Smooth muscle cell (in vitro differentiated cells): Measurements from ENCODE around the gene EIF3B. TPM values are rescaled to one million over a fixed set of nuclear protein-coding genes. Genes with fewer than 3 reads are reported as not detected.

ENCODE experiments used
- DNase-seq: peaks from one replicate; lab custom pipeline; 2025; ENCODE audit not compliant: unreplicated experiment; lab: John Stamatoyannopoulos, UW
- H2AFZ ChIP-seq: fragments of 200-600 bp; sonication (generic); 2 replicates; pipeline ENCODE4 v1.6.0; 2016; ENCODE audit warnings: antibody characterized with exemption, low read depth, mild to moderate bottlenecking
- H3F3A ChIP-seq: fragments of 200-600 bp; sonication (generic); 2 replicates; pipeline ENCODE4 v1.6.0; 2017; ENCODE audit warnings: antibody characterized with exemption, low read depth
- H3K27ac ChIP-seq: fragments of 200-600 bp; sonication (generic); 2 replicates; pipeline ENCODE4 v1.5.1; 2016; ENCODE audit warnings: low read depth, mild to moderate bottlenecking
- H3K27me3 ChIP-seq: fragments of 200-600 bp; sonication (generic); 2 replicates; pipeline ENCODE4 v1.6.1; 2016; ENCODE audit warnings: low read depth, mild to moderate bottlenecking
- H3K36me3 ChIP-seq: fragments of 200-600 bp; sonication (generic); 2 replicates; pipeline ENCODE4 v1.5.1; 2016; ENCODE audit warnings: low read depth
- H3K4me1 ChIP-seq: fragments of 200-600 bp; sonication (generic); 2 replicates; pipeline ENCODE4 v1.5.1; 2016; ENCODE audit warnings: low read depth
- H3K4me2 ChIP-seq: fragments of 200-600 bp; sonication (generic); 2 replicates; pipeline ENCODE4 v1.6.0; 2016; ENCODE audit warnings: mild to moderate bottlenecking
- H3K4me3 ChIP-seq: fragments of 200-600 bp; sonication (generic); 2 replicates; pipeline ENCODE4 v1.5.1; 2016; ENCODE audit warnings: mild to moderate bottlenecking
- H3K79me2 ChIP-seq: fragments of 200-600 bp; sonication (generic); 2 replicates; pipeline ENCODE4 v1.6.0; 2016; ENCODE audit warnings: low read depth, mild to moderate bottlenecking
- H3K9ac ChIP-seq: fragments of 200-600 bp; sonication (generic); 2 replicates; pipeline ENCODE4 v1.6.0; 2016; ENCODE audit warnings: low read depth
- H3K9me3 ChIP-seq: fragments of 200-600 bp; sonication (generic); replicated peaks from 2 replicates; pipeline ENCODE4 v1.5.1; 2016; ENCODE audit warnings: low read depth
- H4K20me1 ChIP-seq: fragments of 200-600 bp; sonication (generic); 2 replicates; pipeline ENCODE4 v1.6.0; 2016; ENCODE audit warnings: low read depth
- CTCF ChIP-seq: fragments of 200-600 bp; sonication (generic); IDR thresholded peaks from 2 replicates; pipeline ENCODE4 v1.5.1; 2017; ENCODE audit warnings: borderline replicate concordance, mild to moderate bottlenecking, antibody characterized with exemption; ENCODE audit not compliant: insufficient read depth, poor library complexity, severe bottlenecking
- WGBS: methylation state at CpG from one replicate; pipeline ENCODE4 v1.1.7; 2016; ENCODE audit warnings: low lambda C conversion rate; 5-methylcytosine and 5-hydroxymethylcytosine counted together
- polyA plus RNA-seq: library from polyadenylated mRNA; unstranded; fragments of >200 nt; fragmentation: Nextera tagmentation; extraction: Ambion mirVana; gene quantifications from 2 replicates; pipeline ENCODE4 v1.2.1, GENCODE V29; 2016
- total RNA-seq: library from RNA; depleted of rRNA; stranded (reverse); fragments of >200 nt; gene quantifications from 2 replicates; pipeline ENCODE4 v1.2.3, GENCODE V29; 2014

Gene EIF3B
- total and polyA plus RNA-seq, 2 experiments from 2014 or later = 96.1 to 112 TPM

- H3K27ac ChIP-seq = peak overlapping the region; percentile 97
- under 1% methylated on average over 55 of the region's 92 CpGs for WGBS
Measured at GRCh38 chr7:2354939-2355704, 495 bp downstream of the EIF3B start.

GRCh38 chr7:2355705-2356008 is 1.0 kb downstream of the EIF3B start:
- Histone ChIP-seq H3K9me3 (no peaks in the 10 kb centered on the region), H3K4me2 (peak overlapping the region; percentile 97), H3K27me3 (no peaks in the 10 kb centered on the region), H3K4me1 (peaks cover 16% of the 10 kb centered on the region), H4K20me1 (peaks cover 57% of the 10 kb centered on the region), H3F3A (peaks cover 4% of the 10 kb centered on the region), H2AFZ (no peak overlapping the region), H3K9ac (peak overlapping the region; percentile 98), H3K27ac (peak overlapping the region; percentile 79), H3K36me3 (no peaks in the 10 kb centered on the region), H3K79me2 (peaks cover 65% of the 10 kb centered on the region), H3K4me3 (peak overlapping the region; percentile 61)
- no peak for TF ChIP-seq CTCF
- WGBS = 6% methylated on average over 9 of the region's 9 CpGs
- DNase-seq = no peak

More at GRCh38 chr7:2354939-2355704, 495 bp downstream of the EIF3B start:
- Histone ChIP-seq H3K4me1 (peaks cover 16% of the 10 kb centered on the region), H3K4me3 (peak overlapping the region; percentile 61), H3F3A (peaks cover 2% of the 10 kb centered on the region), H3K27me3 (no peaks in the 10 kb centered on the region), H3K79me2 (peaks cover 59% of the 10 kb centered on the region), H3K4me2 (peak overlapping the region; percentile 97), H3K9me3 (no peaks in the 10 kb centered on the region), H2AFZ (no peak overlapping the region), H3K9ac (peak overlapping the region; percentile 98), H3K36me3 (no peaks in the 10 kb centered on the region), H4K20me1 (peaks cover 52% of the 10 kb centered on the region)
- DNase-seq = no peak
- no peak for TF ChIP-seq CTCF

GRCh38 chr7:2357165-2357564 is 2.5 kb downstream of the EIF3B start:
- H4K20me1 ChIP-seq = peaks cover 72% of the 10 kb centered on the region

More at GRCh38 chr7:2357165-2357564, 2.5 kb downstream of the EIF3B start:
- H3K27me3 ChIP-seq = no peaks in the 10 kb centered on the region
- TF ChIP-seq CTCF = no peak
- H3K27ac ChIP-seq = peak overlapping the region; percentile 79
- peaks cover 4% of the 10 kb centered on the region for H3K36me3 ChIP-seq
- no peak for DNase-seq
- peaks cover 4% of the 10 kb centered on the region for H3F3A ChIP-seq
- H3K9me3 ChIP-seq = no peaks in the 10 kb centered on the region
- H3K4me1 ChIP-seq = peaks cover 16% of the 10 kb centered on the region
- H3K4me3 ChIP-seq = no peak overlapping the region
- H2AFZ ChIP-seq = no peak overlapping the region
- H3K79me2 ChIP-seq = peaks cover 80% of the 10 kb centered on the region
- 91% methylated on average over 8 of the region's 8 CpGs for WGBS
- peak overlapping the region; percentile 97 for H3K4me2 ChIP-seq
- no peak overlapping the region for H3K9ac ChIP-seq
